Heart left ventricle (tissue), 16 donors: ENCODE measurements around the gene HOXA9. TPM values are rescaled to one million over a fixed set of nuclear protein-coding genes. Genes with fewer than 3 reads are reported as not detected.

Source experiments
- ATAC-seq, 4 donors: fragments of 200-7000 bp; cut with Tn5 transposase; one replicate each; pipeline ENCODE4 v1.9.1; 2020 to 2022; ENCODE audit warnings: moderate library complexity in 4 of 4, mild to moderate bottlenecking in 3 of 4, moderate number of reproducible peaks in 1 of 4
- DNase-seq, 5 donors: peaks; one replicate each; pipeline ENCODE4 v3.0.0-alpha.2; 2020
- H3K27ac ChIP-seq, 12 donors: fragments of 200-600 bp; sonication (generic) in 4 of 12; one replicate each; pipeline versions ENCODE4 v1.5.0 to v1.8.0; 2016 to 2022; ENCODE audit warnings: mild to moderate bottlenecking in 2 of 12
- H3K27me3 ChIP-seq, 9 donors: fragments of 200-600 bp; sonication (generic) in 2 of 9; one replicate each; pipeline versions ENCODE4 v1.5.1 to v1.8.0; 2016 to 2022; ENCODE audit warnings: mild to moderate bottlenecking in 3 of 9
- H3K36me3 ChIP-seq, 9 donors: fragments of 200-600 bp; sonication (generic) in 2 of 9; one replicate each; pipeline versions ENCODE4 v1.5.0 to v1.8.0; 2018 to 2022; ENCODE audit warnings: mild to moderate bottlenecking in 2 of 9
- H3K4me1 ChIP-seq, 12 donors: fragments of 200-600 bp; sonication (generic) in 4 of 12; one replicate each; pipeline versions ENCODE4 v1.5.0 to v1.8.0; 2016 to 2022; ENCODE audit warnings: mild to moderate bottlenecking in 3 of 12
- H3K4me3 ChIP-seq, 12 donors: fragments of 200-600 bp; sonication (generic) in 4 of 12; one replicate each; pipeline versions ENCODE4 v1.5.0 to v1.8.0; 2017 to 2022; ENCODE audit warnings: mild to moderate bottlenecking in 9 of 12, moderate library complexity in 4 of 12
- H3K9me3 ChIP-seq, 12 donors: fragments of 200-600 bp; sonication (generic) in 4 of 12; one replicate each; pipeline versions ENCODE4 v1.5.0 to v1.8.0; 2016 to 2022; ENCODE audit warnings: mild to moderate bottlenecking in 1 of 12
- CTCF ChIP-seq, 12 donors: fragments of 200-600 bp; sonication (generic) in 4 of 12; IDR thresholded peaks; one replicate each; pipeline versions ENCODE4 v1.5.0 to v1.8.0; 2018 to 2022; ENCODE audit warnings: antibody characterized with exemption in 12 of 12, mild to moderate bottlenecking in 5 of 12
- POLR2A ChIP-seq, 2 donors: fragments of 450-650 bp; IDR thresholded peaks; one replicate each; pipeline ENCODE4 v1.6.1; 2017; ENCODE audit warnings: antibody characterized with exemption in 2 of 2, mild to moderate bottlenecking in 2 of 2, moderate library complexity in 2 of 2
- WGBS, 4 donors: extraction: QIAGEN DNeasy Blood & Tissue Kit in 2 of 4; methylation state at CpG; one replicate each; pipeline versions ENCODE4 v1.1.5 to v1.1.7; 2013 to 2018; 5-methylcytosine and 5-hydroxymethylcytosine counted together
- intact Hi-C, 10 donors: fragments of 100-400 bp; cut with DNase I; formaldehyde crosslinking; loops; one replicate each; pipeline versions ENCODE4 v1.11.1 to v1.14.2; 2022
- polyA plus RNA-seq, 2 donors: library from polyadenylated mRNA; stranded (reverse); fragments of 200-250 nt; gene quantifications; one replicate each; pipeline ENCODE4 v1.2.3, GENCODE V29; 2013
- total RNA-seq, 9 donors: library from RNA; depleted of rRNA in 2 of 9; stranded (reverse); fragments of >200 nt in 2 of 9; fragmentation: NEBNext Ultra II Directional in 3 of 9; extraction: Animal tissue kit (Norgen Biotek cat#: 25700) in 3 of 9; gene quantifications; one replicate each; pipeline versions ENCODE4 v1.1.0 to v1.2.4, GENCODE V29; 2016 to 2023
- donor health status: ischemic (EF 13 %, LVEDD 7.1; RV severe dilation, severe dysfunction).
- donor health status: healthy with polysubstance abuse.
- donor health status: DM: no; HTN: yes; CAD: no.
- donor health status: DM: no; HTN: no; CAD: no.
- donor health status: ischemic (EF 25% LVEDD 6.9; RV normal size, moderate dysfunction).
- donor health status: ischemic (EF 25% LVEDD 5.7; RV mildly dilated, moderate dysfunction).
- donor health status: healthy.
- donor health status: DM: yes; HTN: yes; CAD: no.
- donor health status: ischemic (EF 35%, LVEDD 5.7; RV mildly dilated, moderate dysfunction).
- donor health status: nonischemic (EF 11% LVEDD 7.7; RV severe dilation, severe dysfunction).
- donor health status: DM: yes; HTN: yes; CAD: no.
- donor health status: PGD.
- donor health status: ischemic (EF 29% LVEDD 5.4; RV normal size, mild dysfunction).
- donor health status: nonischemic (EF 23%, LVEDD 6.1; RV moderate dilation, normal function).

HOXA9 gene
- total and polyA plus RNA-seq, 11 donors = 0.29 TPM; not detected in 10

- no peak for ATAC-seq
These were observed 8.9 kb upstream of the HOXA9 start, which contains the start of gene HOXA10 for GRCh38 chr7:27173956-27174873. HOXA10 (minus strand) TSS chr7:27174320; CDS start chr7:27174306, 14 bp downstream.

DNA sequence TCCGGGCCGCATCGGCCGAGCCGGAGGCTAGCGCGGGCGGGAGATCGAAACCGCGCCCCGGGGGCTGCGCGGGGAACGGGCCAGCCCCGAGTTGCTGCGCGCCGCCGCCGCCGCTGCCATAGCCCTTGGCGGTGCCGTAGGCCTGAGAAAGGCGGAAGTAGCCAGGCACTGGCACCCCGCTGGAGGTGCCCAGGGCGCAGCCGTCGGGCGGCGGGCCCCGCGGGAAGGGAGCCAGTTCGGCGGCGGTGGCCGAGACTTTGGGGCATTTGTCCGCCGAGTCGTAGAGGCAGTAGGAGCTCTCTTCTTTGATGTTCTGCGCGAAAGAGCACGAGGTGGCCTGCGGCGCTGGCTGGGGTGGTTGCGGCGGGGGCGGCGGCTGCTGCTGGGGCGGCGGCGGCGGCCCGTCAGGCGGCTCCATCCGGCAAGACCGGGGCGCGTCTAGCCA lies 8.2 kb upstream of the HOXA9 start:
- Histone ChIP-seq H3K27me3 (peaks cover 88 to 100% (median 99%) of the 10 kb centered on the region in 9 donors), H3K36me3 (no peaks in the 10 kb centered on the region), H3K4me3 (peak overlapping the region; percentile 25 to 59 (median 41)), H3K9me3 (no peaks in the 10 kb centered on the region), H3K27ac (peak overlapping the region in 1 of 12 donors; percentile 91), H3K4me1 (peaks cover 0 to 41% (median 20%) of the 10 kb centered on the region in 12 donors)
- TF ChIP-seq CTCF (IDR thresholded peaks at IDR 0.05) = no peak
- no peak for TF ChIP-seq POLR2A (IDR thresholded peaks at IDR 0.05)
- ATAC-seq (peak in 2 of 4 donors; percentile 35 to 56), DNase-seq (peak in 1 of 5 donors; percentile 64)
- intact Hi-C loops = loop anchor here in 1 of 10 donors (10.0 kb wide), 1 partner anchor 1309 kb away; no protein-coding TSS in a partner anchor
- WGBS, 4 donors = 1 to 2% (median 1%) methylated on average over 17 to 59 of the region's 59 CpGs

More at GRCh38 chr7:27173956-27174873, 8.9 kb upstream of the HOXA9 start, which contains the start of gene HOXA10:
- TF ChIP-seq CTCF (IDR thresholded peaks at IDR 0.05) (no peak), POLR2A (IDR thresholded peaks at IDR 0.05) (no peak)
- intact Hi-C loops = loop anchor here in 1 of 10 donors (10.0 kb wide), 1 partner anchor 1309 kb away; no protein-coding TSS in a partner anchor
- Histone ChIP-seq H3K9me3 (no peaks in the 10 kb centered on the region), H3K27ac (peak within 1 kb of the TSS in 1 of 12 donors; percentile 91), H3K4me1 (peaks cover 0 to 41% (median 20%) of the 10 kb centered on the region in 12 donors), H3K27me3 (peaks cover 87 to 100% (median 100%) of the 10 kb centered on the region in 9 donors), H3K36me3 (no peaks in the 10 kb centered on the region), H3K4me3 (peak within 1 kb of the TSS; percentile 25 to 59 (median 41))
- DNase-seq = peak in 1 of 5 donors; percentile 55
- WGBS, 4 donors = 3 to 6% (median 4%) methylated on average over 48 to 82 of the region's 82 CpGs

- peak overlapping the region in 1 of 12 donors; percentile 91 for H3K27ac ChIP-seq
- peak overlapping the region; percentile 25 to 59 (median 41) for H3K4me3 ChIP-seq
- DNase-seq (peak in 1 of 5 donors; percentile 58), ATAC-seq (peak in 1 of 4 donors; percentile 39)
- intact Hi-C loops = loop anchor here in 1 of 10 donors (10.0 kb wide), 1 partner anchor 1308 kb away; no protein-coding TSS in a partner anchor
- H3K9me3 ChIP-seq = no peaks in the 10 kb centered on the region
- TF ChIP-seq CTCF (IDR thresholded peaks at IDR 0.05) (no peak), POLR2A (IDR thresholded peaks at IDR 0.05) (no peak)
- no peaks in the 10 kb centered on the region for H3K36me3 ChIP-seq
- peaks cover 0 to 41% (median 20%) of the 10 kb centered on the region in 12 donors for H3K4me1 ChIP-seq
- peaks cover 88 to 100% (median 99%) of the 10 kb centered on the region in 9 donors for H3K27me3 ChIP-seq
- WGBS, 4 donors = 1 to 2% (median 1%) methylated on average over 26 to 58 of the region's 58 CpGs
These were observed 7.6 kb upstream of the HOXA9 start for GRCh38 chr7:27172823-27173510.
